NOMO-1 treated with dmso at 0.1 percent for 144 hours (cell line): ENCODE results near the gene C1QTNF12.

ENCODE experiments used
- DNase-seq: peaks from one replicate; lab custom pipeline; 2025; ENCODE audit not compliant: unreplicated experiment; lab: John Stamatoyannopoulos, UW

The C1QTNF12 gene

DNA sequence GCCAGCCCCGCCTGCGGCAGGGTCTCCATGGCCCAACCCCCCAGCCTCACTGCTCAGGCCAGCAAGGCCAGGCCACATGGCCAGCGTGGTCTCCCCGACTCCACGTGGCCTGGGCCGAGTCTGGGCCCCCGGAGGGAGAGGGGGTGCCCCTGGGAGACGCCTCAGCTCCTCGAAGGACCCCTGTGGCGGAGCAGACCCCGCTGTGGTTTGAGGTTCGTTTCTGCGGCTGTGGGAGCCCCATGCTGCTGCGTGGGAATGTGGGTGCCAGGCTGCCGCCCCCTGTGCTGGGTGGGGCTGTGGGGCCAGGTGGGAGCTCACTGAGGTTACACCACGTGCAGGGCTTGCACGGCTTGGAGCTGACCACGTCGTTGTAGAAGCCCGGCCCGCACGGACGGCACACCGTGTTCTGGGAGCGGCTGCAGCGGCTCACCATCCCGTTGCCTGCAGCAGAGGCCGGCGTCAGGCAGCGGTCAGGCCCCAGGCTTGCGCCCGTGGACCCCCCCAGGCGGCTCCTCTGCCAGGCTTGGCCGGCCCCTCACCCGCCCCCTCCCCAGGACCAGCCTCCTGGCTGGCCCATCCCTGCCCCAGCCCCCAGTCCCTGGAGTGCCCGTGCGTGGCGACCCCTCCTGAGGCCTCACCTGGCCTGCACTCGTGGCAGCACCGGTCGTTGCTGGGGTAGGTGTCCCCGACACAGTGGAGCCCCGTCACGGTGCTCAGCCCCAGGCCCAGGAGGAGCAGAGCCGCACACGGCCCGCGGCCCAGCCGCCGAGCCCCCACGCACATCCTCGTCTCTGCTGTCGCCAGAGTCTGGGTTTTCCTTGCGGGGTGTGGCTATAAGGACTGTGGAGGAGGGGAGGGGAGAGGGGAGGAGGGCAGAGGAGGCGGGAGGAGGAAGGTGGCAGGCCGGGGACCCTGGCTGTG is 32.9 kb downstream of the C1QTNF12 start, which contains the start of gene TNFRSF4:
Gene TNFRSF4 (minus strand): TSS at position 809 of the 921 bp plus-strand sequence. CDS start 26 bp downstream, at position 783.
- no peak for DNase-seq

DNA sequence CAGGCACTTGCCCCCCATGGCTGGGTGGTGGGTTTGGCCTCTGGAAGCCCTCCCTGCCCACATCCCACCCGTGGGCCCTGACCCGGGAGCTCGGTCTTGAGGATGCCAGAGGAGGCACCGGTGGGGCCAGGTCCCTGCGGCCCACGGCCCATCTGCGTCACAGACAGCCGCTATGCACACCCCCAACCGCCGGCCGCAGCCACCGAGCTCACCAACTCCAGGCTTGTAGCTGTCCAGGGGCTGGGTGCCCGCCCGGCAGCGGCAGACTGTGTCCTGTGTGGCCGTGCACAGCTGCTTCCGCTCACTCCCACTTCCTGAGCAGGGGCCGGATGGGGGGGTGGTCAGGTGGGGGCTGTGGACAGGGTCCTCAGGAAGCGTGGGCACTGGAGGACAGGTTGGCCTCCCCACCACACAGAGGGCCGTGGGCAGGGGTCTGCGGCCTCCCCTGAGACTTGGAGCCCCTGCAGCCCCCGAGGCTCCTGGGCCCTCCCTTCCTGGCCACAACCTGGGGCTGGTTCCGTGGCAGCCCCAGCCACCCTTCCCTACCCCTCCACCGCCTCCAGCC is 33.7 kb downstream of the C1QTNF12 start:
- DNase-seq: no peak

- no peak for DNase-seq
Observed at GRCh38 chr1:1211541-1212441, 34.7 kb downstream of the C1QTNF12 start.

DNA sequence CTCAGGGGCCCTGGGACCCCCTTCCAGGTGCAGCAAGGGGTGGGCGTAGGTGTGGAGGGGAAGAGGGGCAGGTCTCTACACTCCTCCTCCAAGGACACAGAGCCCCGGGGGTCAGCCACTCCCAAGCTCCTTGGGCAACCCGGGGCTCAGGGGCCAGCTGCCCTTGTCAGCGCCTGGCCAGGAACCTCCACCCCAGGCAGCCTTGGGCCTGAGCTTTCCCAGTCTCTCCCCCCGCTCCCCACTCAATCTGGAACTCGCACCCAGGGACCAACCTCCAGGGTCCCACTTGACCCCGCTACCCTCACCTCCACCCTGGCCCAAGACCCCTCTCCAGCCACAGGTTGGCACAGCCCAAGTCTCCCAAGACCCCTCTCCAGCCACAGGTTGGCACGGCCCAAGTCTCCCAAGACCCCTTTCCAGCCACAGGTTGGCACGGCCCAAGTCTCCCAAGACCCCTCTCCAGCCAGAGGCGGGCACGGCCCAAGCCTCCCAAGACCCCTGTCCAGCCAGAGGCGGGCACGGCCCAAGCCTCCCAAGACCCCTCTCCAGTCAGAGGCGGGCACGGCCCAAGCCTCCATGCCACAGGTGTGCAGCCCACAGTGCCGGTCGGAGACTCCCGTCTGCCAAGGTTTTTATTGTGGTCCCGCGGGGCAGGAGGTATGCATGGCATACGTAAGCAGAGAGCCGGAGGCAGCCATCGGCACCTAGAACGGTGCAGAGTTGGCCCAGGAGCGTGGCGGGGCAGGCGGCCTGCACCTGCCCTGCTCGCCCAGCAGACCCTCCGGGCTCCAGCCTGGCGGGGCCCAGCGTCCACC is 35.6 kb downstream of the C1QTNF12 start:
- DNase-seq: no peak

DNA sequence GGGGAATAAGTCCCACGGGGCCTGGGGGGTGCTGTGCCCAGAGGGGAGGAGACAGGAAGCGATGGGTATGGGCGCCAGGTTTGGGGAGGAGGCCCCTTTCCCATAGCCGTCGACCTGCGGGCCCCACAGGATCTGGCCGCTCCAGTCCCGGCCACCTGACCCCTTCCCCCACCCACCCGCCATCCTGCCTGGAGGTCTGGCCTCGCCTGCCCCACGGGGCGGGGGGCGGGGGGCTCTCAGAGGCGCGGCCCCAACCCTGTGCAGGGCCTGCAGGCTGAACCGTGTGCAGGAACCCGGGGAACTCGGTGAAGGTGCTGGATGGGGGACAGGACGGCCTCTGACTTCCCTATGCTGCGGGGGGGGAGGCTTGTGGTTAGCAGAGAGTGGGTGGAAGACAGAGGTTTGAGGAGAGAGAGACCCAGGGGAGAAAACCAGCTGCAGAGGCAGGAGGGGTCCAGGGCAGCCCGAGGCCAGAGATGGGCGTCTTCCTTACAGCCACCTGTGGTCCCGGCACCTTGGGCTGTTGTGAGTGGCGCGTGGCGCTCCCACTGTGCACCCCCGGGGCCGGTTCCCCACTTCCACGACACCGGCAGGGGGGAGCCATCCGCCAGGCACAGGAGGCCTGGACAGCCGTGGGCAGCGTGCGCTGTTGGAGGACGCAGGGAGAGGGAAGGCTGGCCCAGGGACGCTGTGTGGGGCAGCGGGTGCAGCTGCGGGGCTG is 37.6 kb downstream of the C1QTNF12 start:
- peak; percentile 9 for DNase-seq

- DNase-seq: no peak
Observed at GRCh38 chr1:1207571-1207892, 39.0 kb downstream of the C1QTNF12 start.

GRCh38 chr1:1206966-1207531 is 39.5 kb downstream of the C1QTNF12 start:
- DNase-seq: no peak

- no peak for DNase-seq
Observed at GRCh38 chr1:1206376-1206965, 40.1 kb downstream of the C1QTNF12 start, which contains the start of gene TNFRSF18. TSS of gene TNFRSF18 (minus strand) at chr1:1206592. CDS start at chr1:1206571, 21 bp downstream.

GRCh38 chr1:1205769-1206375 is 40.6 kb downstream of the C1QTNF12 start:
- no peak for DNase-seq

DNA sequence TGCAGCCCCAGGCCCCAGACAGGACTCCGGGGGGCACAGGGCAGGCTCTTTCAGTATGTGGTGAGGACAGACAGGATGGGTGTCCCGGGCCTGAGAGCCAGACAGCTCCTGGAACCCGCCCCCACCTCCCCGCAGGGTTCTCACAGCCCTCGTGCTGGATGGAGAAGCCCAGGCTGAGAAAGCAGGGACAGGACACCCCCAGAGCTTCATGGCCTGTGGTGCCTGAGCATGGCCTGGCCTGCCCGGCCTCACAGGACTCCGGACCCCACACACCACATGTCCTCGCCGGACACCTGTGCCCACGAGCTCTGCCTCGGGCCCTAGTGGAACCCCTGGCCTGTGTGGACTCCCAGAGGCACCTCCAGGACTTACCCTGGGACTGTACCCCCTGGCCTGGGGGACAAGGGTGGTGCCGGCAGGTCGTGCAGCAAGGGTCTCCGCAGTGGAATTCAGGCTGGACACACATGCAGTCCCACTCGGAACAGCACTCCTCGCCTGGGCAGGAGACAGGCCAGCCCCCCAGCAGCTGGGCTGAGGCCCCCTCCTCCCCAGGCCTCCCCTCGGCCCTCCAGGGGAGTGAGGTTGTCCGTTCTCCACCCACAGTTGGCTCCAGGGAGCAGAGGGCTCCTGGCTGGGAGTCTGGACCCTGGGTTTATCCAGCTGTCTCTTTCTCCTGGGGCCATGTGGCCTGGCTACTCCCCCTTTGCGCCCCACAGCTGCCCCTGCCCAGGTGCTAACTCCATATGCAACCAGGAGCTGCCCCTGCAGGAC is 41.3 kb downstream of the C1QTNF12 start:
- DNase-seq: no peak

GRCh38 chr1:1204425-1204920 is 42.0 kb downstream of the C1QTNF12 start:
- DNase-seq: no peak

GRCh38 chr1:1203561-1204424 is 42.7 kb downstream of the C1QTNF12 start:
- no peak for DNase-seq

GRCh38 chr1:1202831-1203560 is 43.5 kb downstream of the C1QTNF12 start:
- no peak for DNase-seq

GRCh38 chr1:1200876-1201810 is 45.4 kb downstream of the C1QTNF12 start:
- no peak for DNase-seq
